Measurements from ENCODE around the gene PLEKHG2.
A peak's percentile ranks its signal among the peaks of the same experiment; 100 is the strongest.
"Not testable (repeated sequence)": the region's sequence is repeated elsewhere in the genome, so short reads cannot be mapped to it uniquely, and the experiment has no call there.

PLEKHG2 gene

GRCh38 chr19:39445196-39446111, 33.0 kb downstream of the PLEKHG2 start, which contains the start of gene SUPT5H:
TSS of gene SUPT5H (plus strand) at chr19:39445582. CDS start at chr19:39445891, 309 bp downstream.
- DNase-seq (ENCODE audit: low read depth, low spot score), result peak; percentile 94

- no peak for DNase-seq (ENCODE audit: low read depth, low spot score)
Observed at GRCh38 chr19:39446365-39447084, 34.1 kb downstream of the PLEKHG2 start.

- DNase-seq (ENCODE audit: low read depth, low spot score), result no peak
Observed at GRCh38 chr19:39448271-39448670, 35.8 kb downstream of the PLEKHG2 start.

GRCh38 chr19:39449116-39449797, 36.8 kb downstream of the PLEKHG2 start:
- DNase-seq (ENCODE audit: low read depth, low spot score), result no peak

GRCh38 chr19:39451257-39451656, 38.8 kb downstream of the PLEKHG2 start:
- not testable (repeated sequence) for DNase-seq (ENCODE audit: low read depth, low spot score)

- DNase-seq (ENCODE audit: low read depth, low spot score), result no peak
Observed at GRCh38 chr19:39463403-39463802, 50.9 kb downstream of the PLEKHG2 start.

- no peak for DNase-seq (ENCODE audit: low read depth, low spot score)
Observed at GRCh38 chr19:39465956-39466747, 53.7 kb downstream of the PLEKHG2 start.

GRCh38 chr19:39467941-39468340, 55.5 kb downstream of the PLEKHG2 start:
- no peak for DNase-seq (ENCODE audit: low read depth, low spot score)

- no peak for DNase-seq (ENCODE audit: low read depth, low spot score)
Observed at GRCh38 chr19:39469036-39469435, 56.6 kb downstream of the PLEKHG2 start.

GRCh38 chr19:39469567-39469966, 57.1 kb downstream of the PLEKHG2 start:
- DNase-seq (ENCODE audit: low read depth, low spot score), result no peak

- no peak for DNase-seq (ENCODE audit: low read depth, low spot score)
Observed at GRCh38 chr19:39470724-39471339, 58.4 kb downstream of the PLEKHG2 start.

GRCh38 chr19:39471756-39472536, 59.5 kb downstream of the PLEKHG2 start:
- DNase-seq (ENCODE audit: low read depth, low spot score), result no peak

- no peak for DNase-seq (ENCODE audit: low read depth, low spot score)
Observed at GRCh38 chr19:39472746-39473442, 60.4 kb downstream of the PLEKHG2 start.

- no peak for DNase-seq (ENCODE audit: low read depth, low spot score)
Observed at GRCh38 chr19:39473443-39473960, 61.0 kb downstream of the PLEKHG2 start.

GRCh38 chr19:39474139-39474620, 61.7 kb downstream of the PLEKHG2 start:
- DNase-seq (ENCODE audit: low read depth, low spot score), result no peak

- DNase-seq (ENCODE audit: low read depth, low spot score), result no peak
Observed at GRCh38 chr19:39475748-39476147, 63.3 kb downstream of the PLEKHG2 start.

Measured in brain pericyte (primary cell).